Neutrophil (primary cell): ENCODE data around the gene PEX5L.

ENCODE experiments used
- H3K27ac ChIP-seq: fragments of 200-600 bp; sonication (generic); 2 replicates; pipeline ENCODE4 v1.5.1; 2016; ENCODE audit warnings: mild to moderate bottlenecking, moderate library complexity
- H3K27me3 ChIP-seq: fragments of 200-600 bp; sonication (generic); 2 replicates; pipeline ENCODE4 v1.6.0; 2016; ENCODE audit warnings: mild to moderate bottlenecking
- H3K36me3 ChIP-seq: fragments of 200-600 bp; sonication (generic); 2 replicates; pipeline ENCODE4 v1.5.1; 2017
- H3K4me1 ChIP-seq, 2 experiments: fragments of 200-600 bp in 1 of 2; sonication (generic) in 1 of 2; 1 replicate in 1 of 2; 2 replicates in 1 of 2; pipeline versions ENCODE4 v1.5.1 to v1.6.1; 2013 to 2016; ENCODE audit warnings: low read depth in 1 of 2, low read length in 1 of 2, mild to moderate bottlenecking in 1 of 2, moderate library complexity in 1 of 2; ENCODE audit not compliant: control insufficient read depth in 1 of 2, insufficient read depth in 1 of 2
- H3K4me3 ChIP-seq, 2 experiments: fragments of 200-600 bp in 1 of 2; sonication (generic) in 1 of 2; 1 replicate in 1 of 2; 2 replicates in 1 of 2; pipeline ENCODE4 v1.5.1; 2013 to 2016; ENCODE audit warnings: low read depth in 1 of 2, low read length in 1 of 2, mild to moderate bottlenecking in 1 of 2, moderate library complexity in 1 of 2
- H3K9me3 ChIP-seq: fragments of 200-600 bp; sonication (generic); 2 replicates; pipeline ENCODE4 v1.5.1; 2016
- TF ChIP-seq, protein P1 (sequence below): fragments of 200-600 bp; sonication (generic); IDR thresholded peaks from 2 replicates; pipeline ENCODE4 v1.5.1; 2016; ENCODE audit warnings: antibody characterized with exemption

Gene PEX5L

DNA sequence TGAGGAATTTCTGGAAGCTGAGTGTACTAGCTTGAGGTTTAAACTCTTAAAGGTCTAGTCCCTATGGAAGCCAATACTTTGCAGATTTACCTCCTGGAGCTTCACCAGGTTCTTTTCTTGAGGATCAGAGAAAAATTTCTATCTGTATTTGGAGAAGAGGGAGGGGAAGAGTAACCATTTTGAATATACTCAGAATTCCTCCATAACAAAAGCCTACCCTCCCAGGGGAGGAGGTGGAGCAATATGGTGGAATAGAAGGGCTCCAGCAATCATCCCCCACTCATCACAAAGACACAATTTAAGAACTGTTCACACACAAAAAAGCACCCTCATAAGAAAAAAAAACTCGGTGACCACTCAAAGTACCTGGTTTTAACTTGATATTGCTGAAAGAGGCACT lies 36.0 kb upstream of the PEX5L start:
- no peak overlapping the region for H3K4me3 ChIP-seq
- TF ChIP-seq, protein P1, sequence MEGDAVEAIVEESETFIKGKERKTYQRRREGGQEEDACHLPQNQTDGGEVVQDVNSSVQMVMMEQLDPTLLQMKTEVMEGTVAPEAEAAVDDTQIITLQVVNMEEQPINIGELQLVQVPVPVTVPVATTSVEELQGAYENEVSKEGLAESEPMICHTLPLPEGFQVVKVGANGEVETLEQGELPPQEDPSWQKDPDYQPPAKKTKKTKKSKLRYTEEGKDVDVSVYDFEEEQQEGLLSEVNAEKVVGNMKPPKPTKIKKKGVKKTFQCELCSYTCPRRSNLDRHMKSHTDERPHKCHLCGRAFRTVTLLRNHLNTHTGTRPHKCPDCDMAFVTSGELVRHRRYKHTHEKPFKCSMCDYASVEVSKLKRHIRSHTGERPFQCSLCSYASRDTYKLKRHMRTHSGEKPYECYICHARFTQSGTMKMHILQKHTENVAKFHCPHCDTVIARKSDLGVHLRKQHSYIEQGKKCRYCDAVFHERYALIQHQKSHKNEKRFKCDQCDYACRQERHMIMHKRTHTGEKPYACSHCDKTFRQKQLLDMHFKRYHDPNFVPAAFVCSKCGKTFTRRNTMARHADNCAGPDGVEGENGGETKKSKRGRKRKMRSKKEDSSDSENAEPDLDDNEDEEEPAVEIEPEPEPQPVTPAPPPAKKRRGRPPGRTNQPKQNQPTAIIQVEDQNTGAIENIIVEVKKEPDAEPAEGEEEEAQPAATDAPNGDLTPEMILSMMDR, result no peak
- H3K4me1 ChIP-seq, result no peaks in the 10 kb centered on the region
- no peaks in the 10 kb centered on the region for H3K36me3 ChIP-seq
- H3K27ac ChIP-seq, result no peak overlapping the region
- H3K27me3 ChIP-seq, result no peaks in the 10 kb centered on the region
- no peaks in the 10 kb centered on the region for H3K9me3 ChIP-seq

DNA sequence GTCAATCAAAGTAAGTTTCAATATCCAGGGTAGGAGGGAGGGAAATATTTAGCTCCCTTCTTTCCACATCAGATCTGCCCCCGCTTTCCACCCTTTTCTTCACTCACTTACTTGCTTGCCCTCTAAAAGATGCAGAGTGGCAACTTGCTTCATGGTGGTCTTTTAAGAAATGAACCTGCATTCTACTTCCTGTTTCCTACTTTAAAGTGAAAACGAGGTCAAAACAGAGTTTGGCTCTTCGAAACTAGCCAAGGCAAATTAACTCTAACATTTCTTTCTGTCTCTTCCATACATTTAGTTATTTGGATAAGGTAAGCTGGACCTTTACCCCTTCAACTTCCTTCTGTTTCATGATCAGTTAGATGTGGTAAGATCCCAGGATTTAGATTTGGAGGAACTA lies 34.2 kb upstream of the PEX5L start:
- no peak overlapping the region for H3K27ac ChIP-seq
- H3K4me3 ChIP-seq, result no peak overlapping the region
- TF ChIP-seq, protein P1, result no peak
- H3K9me3 ChIP-seq, result no peaks in the 10 kb centered on the region
- H3K36me3 ChIP-seq, result no peaks in the 10 kb centered on the region
- H3K27me3 ChIP-seq, result no peaks in the 10 kb centered on the region
- no peaks in the 10 kb centered on the region for H3K4me1 ChIP-seq

DNA sequence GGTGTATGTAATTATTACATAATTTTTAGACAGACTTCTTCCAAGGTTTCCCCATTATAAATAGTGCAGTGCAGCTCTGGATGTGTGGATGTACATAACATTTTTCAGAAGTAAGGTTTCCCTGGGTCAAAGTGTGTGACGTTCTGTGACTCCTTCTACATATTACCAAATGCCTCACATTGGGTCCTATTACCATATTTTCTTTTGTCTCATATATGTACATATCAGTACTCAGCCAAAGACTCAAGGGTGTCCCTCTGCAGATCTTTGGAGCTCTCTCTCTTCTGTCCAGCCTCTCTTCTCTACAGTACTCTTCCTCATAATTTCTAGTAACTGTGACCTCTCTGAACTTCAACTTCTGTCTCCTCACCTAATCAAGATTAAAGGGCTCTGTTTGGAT lies 31.3 kb upstream of the PEX5L start:
- no peaks in the 10 kb centered on the region for H3K4me1 ChIP-seq
- no peak overlapping the region for H3K4me3 ChIP-seq
- TF ChIP-seq, protein P1, result no peak
- H3K27me3 ChIP-seq, result no peaks in the 10 kb centered on the region
- no peaks in the 10 kb centered on the region for H3K36me3 ChIP-seq
- no peak overlapping the region for H3K27ac ChIP-seq
- no peaks in the 10 kb centered on the region for H3K9me3 ChIP-seq

DNA sequence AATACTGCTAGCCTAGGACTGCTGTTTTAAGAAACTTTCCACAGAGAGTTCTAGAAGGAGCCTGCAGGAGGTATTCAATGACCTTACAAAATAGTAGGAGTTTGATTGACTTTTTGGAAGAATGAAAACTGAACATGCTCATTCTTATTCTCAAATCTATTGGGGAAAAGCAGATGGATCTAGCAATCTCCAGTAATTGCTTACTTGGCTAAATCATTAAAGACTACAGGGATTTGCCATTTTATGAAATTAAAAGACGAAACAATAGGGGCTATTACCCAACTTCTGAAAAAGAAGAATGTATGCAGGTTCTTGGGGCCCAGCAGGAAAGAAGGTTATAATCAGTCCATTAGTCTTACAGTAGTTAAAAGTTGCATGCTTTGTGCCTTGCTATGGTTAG lies 29.9 kb upstream of the PEX5L start:
- no peak overlapping the region for H3K4me3 ChIP-seq
- H3K4me1 ChIP-seq, result no peaks in the 10 kb centered on the region
- H3K27me3 ChIP-seq, result no peaks in the 10 kb centered on the region
- no peaks in the 10 kb centered on the region for H3K9me3 ChIP-seq
- TF ChIP-seq, protein P1, result no peak
- H3K27ac ChIP-seq, result no peak overlapping the region
- H3K36me3 ChIP-seq, result no peaks in the 10 kb centered on the region

DNA sequence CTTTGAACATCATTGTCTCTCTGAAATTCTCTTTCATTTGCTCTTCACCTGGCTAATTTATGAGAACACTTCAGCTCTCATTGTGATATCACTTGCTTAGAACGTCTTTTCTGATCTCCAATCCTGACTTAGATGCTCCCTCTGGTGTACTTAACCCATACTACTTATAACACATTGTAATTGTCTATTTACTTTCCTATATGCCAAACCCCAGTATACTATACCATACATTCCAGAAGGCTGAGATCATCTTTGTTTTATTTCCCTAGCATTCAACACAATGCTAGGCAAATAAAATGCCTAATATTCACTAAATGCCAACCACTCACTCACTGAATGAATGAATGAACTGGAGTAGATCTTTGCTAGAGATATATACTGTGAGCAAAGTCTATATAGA lies 27.0 kb upstream of the PEX5L start:
- no peaks in the 10 kb centered on the region for H3K4me1 ChIP-seq
- TF ChIP-seq, protein P1, result no peak

DNA sequence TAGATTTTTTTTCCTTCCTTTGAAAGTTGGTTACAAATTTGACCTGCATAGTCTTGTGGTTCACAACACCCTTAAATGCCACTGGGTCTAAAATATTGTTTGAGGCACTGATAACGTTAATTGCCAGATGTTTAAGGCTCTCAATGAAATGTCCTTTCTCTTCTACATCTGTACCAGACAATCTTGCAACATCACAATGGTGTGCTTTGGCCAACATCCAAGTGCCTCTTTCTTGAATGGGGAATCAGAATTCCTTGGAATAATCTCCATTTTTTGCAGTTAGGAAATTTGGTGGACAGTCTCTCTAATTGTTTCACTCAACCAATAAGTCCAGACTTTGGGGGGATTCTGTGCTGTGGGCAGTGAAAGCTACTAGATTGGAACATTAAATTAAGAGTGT lies 26.0 kb upstream of the PEX5L start:
- H3K4me1 ChIP-seq, result no peaks in the 10 kb centered on the region
- TF ChIP-seq, protein P1, result no peak
- H3K27me3 ChIP-seq, result no peaks in the 10 kb centered on the region
- H3K27ac ChIP-seq, result no peak overlapping the region
- no peaks in the 10 kb centered on the region for H3K9me3 ChIP-seq
- H3K36me3 ChIP-seq, result no peaks in the 10 kb centered on the region
- H3K4me3 ChIP-seq, result no peak overlapping the region

More for the DNA sequence above, 27.0 kb upstream of the PEX5L start:
- Histone ChIP-seq H3K27ac (no peak overlapping the region), H3K9me3 (no peaks in the 10 kb centered on the region), H3K27me3 (no peaks in the 10 kb centered on the region), H3K4me3 (no peak overlapping the region), H3K36me3 (no peaks in the 10 kb centered on the region)
